ENCODE results near the gene RBMS1.

- TF ChIP-seq CTCF (IDR thresholded peaks at IDR 0.05; ENCODE audit: insufficient read depth, low read depth, low read length) (no peak), EZH2 (IDR thresholded peaks at IDR 0.05; ENCODE audit: insufficient read depth, low read length) (no peak)
Measured at GRCh38 chr2:160321006-160321405, 172.6 kb downstream of the RBMS1 start.
